SK-N-SH (cell line): Measurements from ENCODE around the gene GRB10.

Experiments
- EP300 ChIP-seq, 2 experiments: IDR thresholded peaks; 2 replicates each; pipeline versions ENCODE4 v1.4.0 to v1.6.1; 2012; ENCODE audit warnings: borderline replicate concordance in 1 of 2, low read depth in 1 of 2, low read length in 1 of 2
- EZH2phosphoT487 ChIP-seq: fragments of 200-600 bp; sonication (generic); IDR thresholded peaks from 2 replicates; pipeline ENCODE4 v1.6.1; 2017; ENCODE audit warnings: low read depth, mixed run types, mild to moderate bottlenecking, antibody characterized with exemption, moderate library complexity, borderline replicate concordance
- FOXJ3 ChIP-seq: sonication (generic); formaldehyde crosslinking; IDR thresholded peaks from 2 replicates; pipeline ENCODE4 v1.5.1; 2020; ENCODE audit warnings: mild to moderate bottlenecking, missing genetic modification reagents
- POLR2AphosphoS5 ChIP-seq: IDR thresholded peaks from 2 replicates; pipeline ENCODE4 v1.6.1; 2012; ENCODE audit warnings: low read depth, low read length
- RCOR1 ChIP-seq: fragments of 150-350 bp; IDR thresholded peaks from 2 replicates; pipeline ENCODE4 v1.6.1; 2017; ENCODE audit warnings: antibody characterized with exemption, low read length
- REST ChIP-seq: IDR thresholded peaks from 2 replicates; pipeline ENCODE4 v1.6.1; 2012; ENCODE audit warnings: mild to moderate bottlenecking, low read depth, low read length, moderate library complexity
- RFX5 ChIP-seq: IDR thresholded peaks from 2 replicates; pipeline ENCODE4 v1.6.1; 2012; ENCODE audit warnings: mild to moderate bottlenecking, improper control_type of control experiment, low read length
- SMC3 ChIP-seq: IDR thresholded peaks from 2 replicates; pipeline ENCODE4 v1.6.1; 2012; ENCODE audit warnings: low read depth, low read length, improper control_type of control experiment
- YY1 ChIP-seq: IDR thresholded peaks from 2 replicates; pipeline ENCODE4 v1.4.0; 2012; ENCODE audit warnings: low read depth, mild to moderate bottlenecking
- TF ChIP-seq, protein P1 (sequence below): fragments of 200-600 bp; sonication (generic); IDR thresholded peaks from 2 replicates; pipeline ENCODE4 v1.6.1; 2017; ENCODE audit warnings: antibody characterized with exemption, mild to moderate bottlenecking, moderate library complexity

GRCh38 chr7:50648570-50649169, 134.0 kb downstream of the GRB10 start:
- TF ChIP-seq POLR2AphosphoS5 = no peak
- TF ChIP-seq, protein P1, sequence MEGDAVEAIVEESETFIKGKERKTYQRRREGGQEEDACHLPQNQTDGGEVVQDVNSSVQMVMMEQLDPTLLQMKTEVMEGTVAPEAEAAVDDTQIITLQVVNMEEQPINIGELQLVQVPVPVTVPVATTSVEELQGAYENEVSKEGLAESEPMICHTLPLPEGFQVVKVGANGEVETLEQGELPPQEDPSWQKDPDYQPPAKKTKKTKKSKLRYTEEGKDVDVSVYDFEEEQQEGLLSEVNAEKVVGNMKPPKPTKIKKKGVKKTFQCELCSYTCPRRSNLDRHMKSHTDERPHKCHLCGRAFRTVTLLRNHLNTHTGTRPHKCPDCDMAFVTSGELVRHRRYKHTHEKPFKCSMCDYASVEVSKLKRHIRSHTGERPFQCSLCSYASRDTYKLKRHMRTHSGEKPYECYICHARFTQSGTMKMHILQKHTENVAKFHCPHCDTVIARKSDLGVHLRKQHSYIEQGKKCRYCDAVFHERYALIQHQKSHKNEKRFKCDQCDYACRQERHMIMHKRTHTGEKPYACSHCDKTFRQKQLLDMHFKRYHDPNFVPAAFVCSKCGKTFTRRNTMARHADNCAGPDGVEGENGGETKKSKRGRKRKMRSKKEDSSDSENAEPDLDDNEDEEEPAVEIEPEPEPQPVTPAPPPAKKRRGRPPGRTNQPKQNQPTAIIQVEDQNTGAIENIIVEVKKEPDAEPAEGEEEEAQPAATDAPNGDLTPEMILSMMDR = no peak
- no peak for TF ChIP-seq EP300 (IDR thresholded peaks at IDR 0.05; ENCODE audit: borderline replicate concordance in 1 of 2, low read depth in 1 of 2, low read length in 1 of 2)
- TF ChIP-seq YY1 = no peak
- no peak for TF ChIP-seq SMC3
- TF ChIP-seq FOXJ3 (CRISPR knock-in tag) = no peak
- no peak for TF ChIP-seq EZH2phosphoT487
- no peak for TF ChIP-seq REST
- TF ChIP-seq RFX5 = no peak
- TF ChIP-seq RCOR1 = no peak
